ENCODE results near the gene HTRA3.

Gene HTRA3

DNA sequence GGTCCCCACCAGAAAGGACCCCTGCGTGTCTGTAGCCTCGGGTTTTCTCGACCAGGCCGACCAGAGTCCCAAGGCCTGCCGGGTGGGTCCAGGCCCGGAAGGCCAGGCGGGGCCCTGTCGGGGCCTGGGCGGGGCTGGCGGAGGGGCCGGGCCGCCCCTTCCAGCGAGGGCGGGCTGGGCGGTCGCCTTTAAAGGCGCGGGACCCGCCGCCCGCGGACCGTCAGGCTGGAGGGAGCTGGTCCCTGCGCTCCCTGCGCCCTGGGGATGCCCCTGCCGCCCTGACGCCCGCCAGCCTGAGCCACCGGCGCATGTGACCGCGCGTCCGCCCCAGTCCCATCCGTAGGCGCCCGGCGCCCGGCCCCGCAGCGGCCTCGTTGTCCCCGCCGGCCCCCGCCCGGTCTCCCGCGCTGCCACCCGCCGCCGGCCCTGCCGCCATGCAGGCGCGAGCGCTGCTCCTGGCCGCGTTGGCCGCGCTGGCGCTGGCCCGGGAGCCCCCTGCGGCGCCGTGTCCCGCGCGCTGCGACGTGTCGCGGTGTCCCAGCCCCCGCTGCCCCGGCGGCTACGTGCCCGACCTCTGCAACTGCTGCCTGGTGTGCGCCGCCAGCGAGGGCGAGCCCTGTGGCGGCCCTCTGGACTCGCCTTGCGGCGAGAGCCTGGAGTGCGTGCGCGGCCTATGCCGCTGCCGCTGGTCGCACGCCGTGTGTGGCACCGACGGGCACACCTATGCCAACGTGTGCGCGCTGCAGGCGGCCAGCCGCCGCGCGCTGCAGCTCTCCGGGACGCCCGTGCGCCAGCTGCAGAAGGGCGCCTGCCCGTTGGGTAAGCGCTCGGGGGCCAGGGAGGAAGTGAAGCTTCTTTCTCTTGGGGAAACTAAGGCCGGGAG, at the start of gene HTRA3:
Gene HTRA3, plus strand, starts transcription at position 220 of the 883 bp plus-strand sequence. Its CDS starts 215 bp downstream, at position 435.
- no peak for DNase-seq (ENCODE audit: extremely low read depth in 1 of 2, low read depth in 1 of 2)

DNA sequence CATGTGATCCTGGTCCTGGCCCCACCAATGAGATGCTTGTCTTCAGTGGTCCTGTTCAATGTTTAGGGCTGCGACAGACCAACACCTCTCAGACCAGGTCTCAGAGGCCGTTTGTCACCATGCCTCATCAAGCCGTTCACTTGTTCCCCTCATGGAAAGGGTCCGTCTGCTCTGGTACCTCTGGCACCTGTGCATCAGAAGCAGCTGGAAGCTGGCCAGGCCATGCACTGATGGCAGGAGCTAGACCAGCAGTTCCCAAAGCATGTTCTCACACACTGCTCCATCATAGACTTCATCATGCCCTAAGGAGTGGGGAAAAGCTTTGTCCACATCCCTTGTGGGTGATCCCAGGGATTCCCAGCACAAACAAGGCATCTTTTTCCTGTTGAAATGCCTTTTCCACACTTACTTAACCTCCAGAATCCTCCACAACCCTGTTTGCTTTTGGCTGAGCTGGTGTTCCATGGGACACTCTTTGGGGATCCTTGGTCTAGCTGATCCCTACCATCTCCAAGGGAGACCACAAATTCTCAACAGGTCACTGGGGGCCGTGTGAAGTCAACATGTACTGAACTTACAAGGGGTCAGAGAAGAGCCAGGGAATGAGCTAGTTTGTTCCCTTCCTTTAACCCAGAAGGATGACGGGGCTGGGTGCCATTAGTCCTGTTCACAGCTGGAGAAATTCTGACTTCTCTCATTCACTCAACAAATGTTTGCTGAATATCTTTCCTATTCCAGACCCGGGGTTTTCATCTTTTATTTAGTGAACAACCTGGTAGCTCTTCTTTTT, 48.7 kb upstream of the HTRA3 start:
- no peak for DNase-seq (ENCODE audit: extremely low read depth in 1 of 2, low read depth in 1 of 2)

DNA sequence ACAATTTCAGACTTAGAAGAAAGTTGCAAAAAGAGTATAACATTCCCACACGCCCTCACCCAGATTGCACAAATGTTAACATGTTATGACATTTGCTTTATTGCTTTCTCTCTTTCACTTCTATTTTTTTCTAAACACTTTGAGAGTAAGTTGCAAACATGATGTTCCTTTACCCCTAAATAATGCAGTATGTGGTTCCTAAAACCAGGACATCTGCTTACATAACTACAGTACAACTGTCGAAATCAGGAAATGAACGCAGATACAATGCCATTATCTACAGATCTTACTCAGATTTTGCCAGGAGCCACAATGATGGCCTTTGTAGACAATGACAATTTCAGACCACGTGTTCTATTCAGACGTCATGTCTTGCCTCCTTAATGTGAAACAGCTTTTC, 48.1 kb upstream of the HTRA3 start:
- no peak for DNase-seq (ENCODE audit: extremely low read depth in 1 of 2, low read depth in 1 of 2)

DNA sequence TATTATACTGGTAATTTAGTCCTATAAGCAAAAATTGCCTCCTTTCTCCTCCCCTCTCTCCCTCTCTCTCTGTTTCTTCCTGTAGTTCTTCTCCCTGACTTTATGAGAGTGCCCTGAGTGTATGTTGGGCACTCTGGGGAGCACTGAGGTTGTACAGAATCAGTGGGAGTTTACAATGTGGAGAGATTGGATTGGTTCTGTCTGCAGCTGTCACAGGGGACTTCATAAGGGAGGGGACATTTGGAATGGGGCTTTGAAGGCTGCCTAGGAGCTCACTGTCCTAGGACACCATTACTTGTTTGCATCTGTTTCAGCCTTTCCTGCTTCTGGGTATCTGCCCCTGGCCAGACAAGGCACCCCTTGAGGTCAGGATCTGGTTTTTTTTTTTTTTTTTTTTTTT, 47.6 kb upstream of the HTRA3 start:
- DNase-seq (ENCODE audit: extremely low read depth in 1 of 2, low read depth in 1 of 2) = no peak

DNA sequence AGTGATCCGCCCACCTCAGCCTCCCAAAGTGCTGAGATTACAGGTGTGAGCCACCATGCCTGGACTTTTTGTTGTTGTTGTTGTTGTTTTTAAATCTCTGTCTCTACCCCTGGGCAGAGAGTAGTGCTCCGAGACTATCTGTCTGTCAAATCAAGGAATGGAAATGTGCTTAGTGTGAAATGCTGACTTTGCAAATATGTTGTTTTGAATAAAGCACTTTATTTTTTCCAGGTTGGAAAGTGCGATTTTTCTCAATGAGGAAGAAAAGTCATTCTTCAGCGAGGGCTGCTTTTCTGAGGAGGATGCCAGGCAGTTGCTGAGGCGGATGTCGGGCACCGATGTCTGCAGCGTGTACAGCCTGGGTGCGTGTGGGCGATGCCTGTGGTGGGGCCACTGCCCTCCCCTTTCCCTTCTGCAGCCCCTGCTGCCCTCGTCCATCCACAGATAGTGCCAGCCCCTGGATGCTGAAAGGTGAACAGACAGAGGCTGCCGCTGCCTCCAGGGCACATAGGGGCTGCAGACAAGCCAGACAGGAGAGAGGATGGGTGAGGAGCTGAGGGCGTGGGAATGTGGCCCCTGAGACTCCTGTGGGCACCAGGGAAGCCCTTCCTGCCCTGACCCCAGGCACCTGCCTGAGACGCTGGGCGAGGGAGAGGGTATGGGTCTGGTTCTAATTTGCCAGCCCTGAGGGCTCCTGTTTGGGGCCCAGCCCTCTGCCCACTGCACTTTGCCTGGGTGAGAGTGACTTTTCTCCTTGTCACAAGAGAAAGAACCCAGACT, 46.8 kb upstream of the HTRA3 start:
- no peak for DNase-seq (ENCODE audit: extremely low read depth in 1 of 2, low read depth in 1 of 2)

DNA sequence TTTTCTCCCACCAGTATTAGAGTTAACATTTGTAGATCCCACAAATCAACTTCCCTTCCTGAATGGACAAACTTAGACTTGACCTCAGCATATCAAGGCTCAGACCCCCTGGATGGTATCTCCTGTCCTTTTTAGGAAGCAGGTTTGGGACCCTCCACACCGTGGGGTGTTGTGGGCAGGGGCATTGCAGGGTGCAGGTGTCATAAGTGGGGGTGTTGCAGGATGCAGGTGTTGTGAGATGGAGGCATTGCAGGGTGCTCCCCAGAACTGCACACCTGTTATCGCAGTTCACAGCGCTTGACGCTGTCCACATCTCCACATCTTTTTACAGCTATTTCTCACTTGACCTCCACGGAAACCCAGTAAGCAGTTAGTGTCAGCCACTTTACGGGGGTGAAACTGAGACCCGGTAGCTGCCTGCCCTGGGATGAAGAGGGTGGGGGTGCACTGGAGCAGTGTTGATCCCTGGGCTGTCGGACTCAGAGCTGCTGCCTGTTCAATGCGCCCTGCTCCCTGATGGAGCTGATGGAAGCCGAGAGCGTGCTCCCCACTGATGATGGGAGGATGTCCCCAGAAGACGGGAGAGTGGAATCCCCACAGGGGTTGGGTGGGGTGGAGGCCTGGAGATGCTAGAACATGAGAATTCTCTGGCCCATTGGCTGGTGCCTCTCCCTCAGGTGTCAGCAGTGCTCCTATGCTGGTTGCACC, 45.1 kb upstream of the HTRA3 start:
- DNase-seq (ENCODE audit: extremely low read depth in 1 of 2, low read depth in 1 of 2) = no peak

DNA sequence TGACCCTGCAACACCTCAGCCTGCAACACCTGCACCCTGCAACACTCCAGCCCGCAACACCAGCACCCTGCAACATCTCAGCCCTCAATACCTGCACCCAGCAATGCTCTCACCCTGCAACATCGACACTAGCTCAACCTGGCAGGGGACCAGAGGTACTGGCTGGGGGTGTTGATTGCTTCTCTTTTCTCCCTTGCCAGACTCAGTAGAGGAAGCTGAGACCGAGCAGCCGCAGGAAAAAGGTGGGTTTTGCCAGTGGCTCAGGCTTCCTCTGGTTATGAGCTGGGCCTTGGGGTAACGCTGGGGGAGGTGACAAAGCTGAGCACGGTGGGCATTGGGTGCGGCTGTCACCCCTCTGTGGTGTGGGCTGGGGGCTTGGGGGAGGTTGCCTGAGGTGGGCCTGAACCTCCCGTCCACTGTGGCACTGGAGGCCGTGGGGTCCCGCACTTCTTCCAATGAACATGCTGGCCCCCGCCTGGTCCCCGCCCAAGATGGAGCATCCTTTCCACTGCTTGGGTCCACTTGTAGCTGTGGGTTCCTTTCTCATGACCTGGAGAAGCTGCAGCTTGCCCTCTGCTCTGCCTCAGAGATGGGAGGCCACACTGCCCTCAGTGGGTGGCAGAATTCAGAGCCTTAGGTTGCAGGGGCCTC, 44.5 kb upstream of the HTRA3 start:
- no peak for DNase-seq (ENCODE audit: extremely low read depth in 1 of 2, low read depth in 1 of 2)

DNA sequence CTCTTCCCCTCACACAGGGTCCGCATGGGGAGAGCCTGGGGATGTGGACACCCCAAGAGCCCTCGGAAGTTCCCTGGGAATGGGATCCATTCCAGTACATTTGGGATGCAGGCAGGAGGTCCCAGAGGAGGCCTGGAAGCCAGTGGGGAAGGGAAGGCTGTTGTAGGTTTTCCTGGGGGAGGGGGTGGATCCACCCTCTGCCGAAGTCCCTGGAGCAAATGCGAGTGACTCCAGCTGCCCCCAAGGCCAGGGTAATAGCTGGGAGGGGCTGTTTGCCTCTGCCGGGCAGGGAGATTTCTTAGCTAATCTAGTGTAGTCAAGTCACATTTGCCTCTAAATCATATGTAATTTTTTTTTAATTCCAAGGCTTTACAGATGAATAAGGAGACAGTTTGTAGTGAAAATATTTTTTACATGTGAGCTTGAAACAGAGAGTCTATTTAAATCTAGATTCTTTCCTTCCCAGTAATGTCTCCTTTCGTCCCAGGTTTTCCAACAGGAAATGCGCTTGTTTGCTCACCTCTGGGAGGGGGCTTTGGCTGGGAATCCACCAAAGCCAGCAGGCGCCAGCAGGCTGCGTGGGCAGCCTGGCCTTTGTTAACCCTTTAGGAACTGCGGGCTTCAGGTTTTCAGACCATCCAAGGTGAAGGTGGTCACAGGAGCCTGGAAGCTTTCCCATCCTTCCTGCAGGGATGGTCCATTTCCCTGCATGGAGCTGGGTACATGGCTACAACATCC, 43.7 kb upstream of the HTRA3 start:
- DNase-seq (ENCODE audit: extremely low read depth in 1 of 2, low read depth in 1 of 2) = no peak

DNA sequence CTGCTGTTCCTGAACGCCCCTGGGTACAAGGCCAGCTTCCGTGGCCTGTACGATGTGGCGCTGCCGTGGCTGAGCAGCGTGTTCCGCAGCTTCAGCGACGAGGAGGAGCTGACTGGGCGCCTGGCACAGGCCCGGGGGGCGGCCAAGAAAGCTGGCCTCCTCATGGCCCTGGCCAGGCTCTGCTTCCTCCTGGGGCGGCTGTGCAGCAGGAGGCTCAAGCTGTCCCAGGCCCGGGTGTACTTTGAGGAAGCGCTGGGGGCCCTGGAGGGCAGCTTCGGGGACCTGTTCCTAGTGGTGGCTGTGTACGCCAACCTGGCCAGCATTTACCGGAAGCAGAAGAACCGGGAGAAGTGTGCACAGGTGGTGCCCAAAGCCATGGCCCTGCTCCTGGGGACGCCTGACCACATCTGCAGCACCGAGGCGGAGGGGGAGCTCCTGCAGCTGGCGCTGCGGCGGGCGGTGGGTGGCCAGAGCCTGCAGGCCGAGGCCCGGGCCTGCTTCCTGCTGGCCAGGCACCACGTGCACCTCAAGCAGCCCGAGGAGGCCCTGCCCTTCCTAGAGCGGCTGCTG, 42.3 kb upstream of the HTRA3 start:
- no peak for DNase-seq (ENCODE audit: extremely low read depth in 1 of 2, low read depth in 1 of 2)

DNA sequence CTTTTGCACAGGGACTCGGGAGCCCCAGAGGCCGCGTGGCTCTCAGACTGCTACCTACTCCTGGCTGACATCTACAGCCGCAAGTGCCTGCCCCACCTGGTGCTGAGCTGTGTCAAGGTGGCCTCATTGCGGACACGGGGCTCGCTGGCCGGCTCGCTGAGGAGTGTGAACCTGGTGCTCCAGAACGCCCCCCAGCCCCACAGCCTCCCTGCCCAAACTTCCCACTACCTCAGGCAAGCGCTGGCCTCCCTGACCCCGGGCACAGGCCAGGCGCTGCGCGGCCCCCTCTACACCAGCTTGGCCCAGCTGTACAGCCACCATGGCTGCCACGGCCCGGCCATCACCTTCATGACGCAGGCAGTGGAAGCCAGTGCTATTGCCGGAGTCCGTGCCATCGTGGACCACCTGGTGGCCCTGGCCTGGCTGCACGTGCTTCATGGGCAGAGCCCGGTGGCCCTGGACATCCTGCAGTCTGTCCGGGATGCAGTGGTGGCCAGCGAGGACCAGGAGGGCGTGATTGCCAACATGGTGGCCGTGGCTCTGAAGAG, 41.7 kb upstream of the HTRA3 start:
- DNase-seq (ENCODE audit: extremely low read depth in 1 of 2, low read depth in 1 of 2) = no peak

DNA sequence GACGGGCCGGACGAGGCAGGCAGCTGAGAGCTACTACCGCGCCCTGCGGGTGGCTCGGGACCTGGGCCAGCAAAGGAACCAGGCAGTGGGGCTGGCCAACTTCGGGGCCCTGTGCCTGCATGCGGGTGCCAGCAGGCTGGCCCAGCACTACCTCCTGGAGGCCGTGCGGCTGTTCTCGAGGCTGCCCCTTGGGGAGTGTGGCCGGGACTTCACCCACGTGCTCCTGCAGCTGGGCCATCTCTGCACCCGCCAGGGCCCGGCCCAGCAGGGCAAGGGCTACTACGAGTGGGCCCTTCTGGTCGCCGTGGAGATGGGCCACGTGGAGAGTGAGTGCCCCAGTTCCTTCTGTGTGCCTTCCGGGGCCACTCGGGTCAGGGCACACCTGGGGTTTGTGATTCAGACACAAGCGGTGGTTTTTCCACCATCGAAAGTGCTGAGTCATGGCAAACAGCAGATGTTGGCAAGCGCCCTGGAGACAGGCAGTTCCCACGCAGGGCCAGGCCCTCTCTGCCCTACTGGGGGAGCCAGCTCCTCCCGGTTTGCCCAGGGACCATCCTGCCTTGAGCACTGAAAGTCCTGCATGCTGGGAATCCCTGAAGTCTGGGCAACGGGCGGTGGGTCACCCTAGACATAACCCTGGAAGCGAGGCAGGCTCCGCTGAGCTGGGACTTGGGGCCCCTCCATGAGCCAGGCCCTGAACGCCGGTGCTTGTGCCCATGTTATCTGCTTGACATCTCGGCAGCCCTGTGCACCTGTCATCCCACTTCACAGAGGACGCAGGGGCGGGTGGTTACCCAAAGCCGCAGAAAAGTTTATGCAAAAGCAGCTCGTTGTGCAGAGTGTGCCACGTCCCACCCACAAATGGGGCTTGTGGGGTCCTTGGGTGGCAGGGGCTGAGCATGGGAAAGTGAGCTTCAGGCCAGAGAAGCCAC, 41.0 kb upstream of the HTRA3 start:
- peak; percentile 52 to 86 for DNase-seq (ENCODE audit: extremely low read depth in 1 of 2, low read depth in 1 of 2)

DNA sequence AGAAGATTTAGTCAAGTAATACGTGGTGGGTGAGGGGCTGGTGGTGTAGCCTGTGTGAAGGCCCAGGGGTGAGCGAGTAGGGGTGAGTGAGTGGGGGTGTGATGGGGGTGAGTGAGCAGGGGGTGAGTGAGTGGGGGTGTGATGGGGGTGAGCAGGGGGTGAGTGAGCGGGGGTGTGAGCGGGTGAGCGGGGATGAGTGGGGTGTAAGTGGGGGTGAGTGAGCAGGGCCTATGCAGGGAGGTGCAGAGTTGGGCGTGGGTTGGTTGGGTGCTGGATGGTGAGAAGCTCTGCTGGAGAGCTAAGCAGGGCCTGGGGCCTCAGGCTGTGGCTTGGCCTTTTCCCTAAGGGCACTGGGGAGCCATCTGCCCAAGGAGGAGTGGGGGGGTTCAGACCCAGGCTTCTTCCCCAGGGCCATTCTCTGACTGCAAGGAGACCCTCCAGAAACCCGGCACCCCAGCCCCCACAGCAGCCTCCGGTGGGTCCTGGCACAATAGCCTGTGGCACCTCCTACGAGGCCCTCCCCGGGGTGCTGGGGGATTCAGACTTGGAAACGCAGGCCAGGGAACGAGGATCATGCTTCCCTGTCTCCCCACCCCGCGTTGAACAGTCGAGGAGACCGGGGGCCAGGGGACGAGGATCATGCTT, 40.1 kb upstream of the HTRA3 start:
- DNase-seq (ENCODE audit: extremely low read depth in 1 of 2, low read depth in 1 of 2) = no peak

DNA sequence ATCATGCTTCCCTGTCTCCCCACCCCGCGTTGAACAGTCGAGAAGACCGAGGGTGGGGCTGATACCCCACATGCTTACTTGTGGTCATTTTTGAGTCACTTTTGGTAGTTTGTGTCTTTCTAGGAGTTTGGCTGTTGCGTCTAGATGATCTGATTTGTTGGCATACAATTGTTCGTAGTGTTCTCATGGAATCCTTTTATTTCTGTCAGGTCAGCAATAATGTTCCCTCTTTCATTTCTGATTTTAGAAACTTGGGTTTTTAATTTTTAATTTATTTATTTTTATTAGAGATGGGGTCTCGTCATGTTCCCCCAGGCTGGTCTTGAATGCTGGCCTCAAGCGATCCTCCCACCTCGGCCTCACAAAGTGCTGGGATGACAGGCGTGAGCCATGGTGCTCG, 39.5 kb upstream of the HTRA3 start:
- no peak for DNase-seq (ENCODE audit: extremely low read depth in 1 of 2, low read depth in 1 of 2)

DNA sequence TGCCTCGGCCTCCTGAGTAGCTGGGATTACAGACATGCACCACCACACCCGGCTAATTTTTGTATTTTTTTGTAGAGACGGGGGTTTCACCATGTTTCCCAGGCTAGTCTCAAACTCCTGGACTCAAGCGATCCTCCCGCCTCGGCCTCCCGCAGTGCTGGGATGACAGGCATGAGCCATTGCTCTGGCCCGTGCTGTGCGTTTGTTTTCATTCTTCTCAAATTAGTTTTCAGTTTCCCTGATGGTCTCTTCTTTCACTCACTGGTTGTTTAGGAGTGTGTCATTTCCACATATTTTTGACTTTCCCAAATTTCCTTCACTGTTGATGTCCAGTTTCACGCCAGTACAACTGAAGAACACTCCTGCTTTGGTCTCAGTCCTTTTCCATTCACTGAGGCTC, 38.7 kb upstream of the HTRA3 start:
- no peak for DNase-seq (ENCODE audit: extremely low read depth in 1 of 2, low read depth in 1 of 2)

DNA sequence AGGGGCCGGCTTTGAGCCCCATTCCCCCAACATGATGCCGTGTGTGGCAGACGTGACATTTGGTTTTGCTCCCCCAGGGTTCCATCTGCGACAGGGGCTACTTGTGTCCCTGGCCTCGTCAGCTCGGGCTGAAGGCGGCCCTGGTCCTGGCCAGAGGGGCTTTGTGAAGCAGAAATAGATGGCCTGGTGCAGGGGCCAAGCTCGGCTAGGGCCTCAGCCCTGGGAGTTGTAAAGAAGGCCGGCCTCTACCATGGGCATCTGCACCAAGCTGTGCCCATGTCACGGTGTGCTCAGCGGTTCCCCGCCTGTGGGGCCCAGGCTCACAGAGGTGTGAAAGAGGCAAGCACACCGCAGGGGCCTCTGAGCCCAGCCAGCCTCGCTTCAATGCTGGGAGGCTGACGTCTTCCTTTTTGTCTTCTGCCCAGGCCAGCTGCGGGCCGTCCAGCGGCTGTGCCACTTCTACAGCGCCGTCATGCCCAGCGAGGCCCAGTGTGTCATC, 38.0 kb upstream of the HTRA3 start:
- DNase-seq (ENCODE audit: extremely low read depth in 1 of 2, low read depth in 1 of 2) = no peak

DNA sequence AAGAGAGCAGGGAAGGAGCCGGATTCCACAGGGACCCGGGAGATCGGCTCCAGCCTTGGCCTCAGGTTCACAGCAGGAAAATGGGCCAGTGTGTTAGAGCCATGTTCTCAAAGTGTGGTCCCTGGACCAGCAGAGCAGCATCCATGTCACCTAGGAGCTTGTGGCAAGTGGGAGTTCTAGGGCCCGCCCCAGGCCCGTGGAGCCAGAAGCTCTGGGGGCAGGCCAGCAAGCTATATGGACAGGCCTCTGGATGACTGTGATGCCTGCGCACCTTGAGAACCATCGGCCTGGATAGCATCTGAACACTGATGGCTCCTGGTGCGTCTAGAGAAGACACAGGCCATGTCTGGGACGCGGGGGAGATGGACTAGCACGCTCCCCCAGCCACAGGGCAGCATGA, 36.8 kb upstream of the HTRA3 start:
- DNase-seq (ENCODE audit: extremely low read depth in 1 of 2, low read depth in 1 of 2) = no peak

Measured in stimulated activated CD8-positive, alpha-beta memory T cell treated with anti-CD3 and anti-CD28 coated beads, Interleukin-7, amount 100 ng/mL, for 48 hours (primary cell).